GM04503 (cell line): ENCODE measurements around the gene MYL6B.

Source experiments
- DNase-seq: peaks from one replicate; pipeline ENCODE4 v3.0.0-alpha.2; 2012; ENCODE audit warnings: low read depth

MYL6B gene

GRCh38 chr12:56122637-56123036 is 29.8 kb upstream of the MYL6B start:
- DNase-seq, result no peak

- DNase-seq, result no peak
Observed at GRCh38 chr12:56124133-56124532, 28.3 kb upstream of the MYL6B start.

DNA sequence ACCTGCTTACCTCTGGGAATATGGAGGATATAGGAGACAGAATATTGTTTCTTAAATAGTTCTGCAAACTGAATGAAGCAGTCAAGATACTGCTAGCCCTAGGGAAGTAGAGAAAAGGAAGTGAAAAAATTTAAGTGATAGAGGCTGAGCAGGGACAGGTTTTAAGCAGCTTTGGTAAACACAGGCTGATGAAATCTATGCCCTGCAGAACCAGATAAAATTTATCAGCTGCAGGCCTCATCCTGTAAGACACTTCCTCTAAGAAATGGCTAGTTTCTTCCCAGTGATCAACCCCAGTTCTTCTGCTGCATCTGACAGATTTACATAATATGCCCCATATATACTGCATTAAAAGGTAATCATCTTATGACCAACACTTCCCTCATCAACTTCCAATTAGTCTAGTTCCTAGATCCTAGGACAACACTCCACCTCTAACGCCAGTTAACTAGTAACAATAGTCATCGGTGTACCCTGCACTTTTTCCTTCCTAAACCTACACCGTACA is 25.6 kb upstream of the MYL6B start:
- no peak for DNase-seq

DNA sequence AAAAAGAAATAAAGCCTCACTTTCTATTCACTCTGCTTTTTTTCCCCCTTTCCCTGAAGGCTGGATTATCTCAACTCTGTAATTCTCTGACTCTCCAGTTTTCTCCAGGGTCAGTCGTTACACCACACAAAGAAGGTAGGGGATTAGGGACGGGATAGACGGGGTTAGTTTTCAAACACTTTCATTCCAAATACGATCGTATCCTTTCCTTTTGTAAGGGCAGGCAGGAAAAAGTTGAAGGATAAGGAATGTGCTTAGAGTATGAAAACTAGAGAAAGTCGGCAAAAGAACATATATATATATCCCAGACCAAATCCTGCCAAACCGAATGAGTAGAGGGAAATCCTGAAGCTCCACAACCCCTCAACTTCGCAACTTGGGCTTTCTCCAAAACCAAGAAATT is 24.9 kb upstream of the MYL6B start:
- DNase-seq, result no peak

GRCh38 chr12:56127888-56128669 is 24.3 kb upstream of the MYL6B start, which contains the start of gene ESYT1:
Gene ESYT1, plus strand, starts transcription at chr12:56128267. Its CDS starts 53 bp downstream, at chr12:56128320.
- DNase-seq, result peak; percentile 99

DNA sequence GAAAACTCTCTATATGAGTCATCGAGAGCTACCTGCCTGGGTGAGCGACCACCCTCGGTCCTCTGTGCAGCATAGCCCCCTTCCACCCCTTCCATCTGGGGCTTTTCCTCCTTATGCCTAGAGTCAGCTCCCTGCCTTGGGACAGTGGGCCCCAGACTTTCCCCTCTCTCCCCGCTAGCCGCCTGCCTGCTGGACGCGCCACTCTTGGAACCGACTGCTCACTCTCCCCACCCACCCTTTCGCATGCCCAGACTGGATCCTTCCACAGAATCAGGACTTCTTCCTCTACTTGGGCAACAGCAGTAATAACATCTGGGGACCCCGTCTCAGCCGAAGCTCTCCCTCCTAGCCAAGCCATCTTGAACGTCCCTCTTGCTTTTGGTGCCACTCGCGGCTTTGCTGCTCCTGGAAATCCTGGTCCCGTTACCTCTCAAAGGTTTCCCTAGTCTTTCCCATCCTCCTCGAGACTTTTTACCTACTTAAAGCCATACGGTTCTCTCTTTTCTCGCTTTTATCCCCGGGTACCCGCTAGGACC is 23.6 kb upstream of the MYL6B start:
- no peak for DNase-seq

- DNase-seq, result no peak
Observed at GRCh38 chr12:56129206-56129941, 23.0 kb upstream of the MYL6B start.

GRCh38 chr12:56129942-56130495 is 22.4 kb upstream of the MYL6B start:
- no peak for DNase-seq

- DNase-seq, result no peak
Observed at GRCh38 chr12:56130876-56131275, 21.5 kb upstream of the MYL6B start.

DNA sequence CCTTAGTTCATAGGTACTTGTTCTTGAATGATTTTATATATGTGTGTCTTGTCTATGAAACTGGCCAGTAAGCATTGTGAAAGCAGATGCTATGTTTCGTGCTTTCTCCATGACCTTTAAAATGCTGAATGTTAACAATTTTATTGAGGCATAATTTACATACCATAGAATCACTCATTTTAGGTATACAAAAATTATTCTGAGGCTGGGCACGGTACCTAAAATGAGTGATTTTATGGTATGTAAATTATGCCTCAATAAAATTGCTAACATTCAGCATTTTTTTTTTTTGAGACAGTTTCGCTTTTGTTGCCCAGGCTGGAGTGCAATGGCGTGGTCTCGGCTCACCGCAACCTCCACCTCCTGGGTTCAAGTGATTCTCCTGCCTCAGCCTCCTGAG is 17.5 kb upstream of the MYL6B start:
- no peak for DNase-seq

DNA sequence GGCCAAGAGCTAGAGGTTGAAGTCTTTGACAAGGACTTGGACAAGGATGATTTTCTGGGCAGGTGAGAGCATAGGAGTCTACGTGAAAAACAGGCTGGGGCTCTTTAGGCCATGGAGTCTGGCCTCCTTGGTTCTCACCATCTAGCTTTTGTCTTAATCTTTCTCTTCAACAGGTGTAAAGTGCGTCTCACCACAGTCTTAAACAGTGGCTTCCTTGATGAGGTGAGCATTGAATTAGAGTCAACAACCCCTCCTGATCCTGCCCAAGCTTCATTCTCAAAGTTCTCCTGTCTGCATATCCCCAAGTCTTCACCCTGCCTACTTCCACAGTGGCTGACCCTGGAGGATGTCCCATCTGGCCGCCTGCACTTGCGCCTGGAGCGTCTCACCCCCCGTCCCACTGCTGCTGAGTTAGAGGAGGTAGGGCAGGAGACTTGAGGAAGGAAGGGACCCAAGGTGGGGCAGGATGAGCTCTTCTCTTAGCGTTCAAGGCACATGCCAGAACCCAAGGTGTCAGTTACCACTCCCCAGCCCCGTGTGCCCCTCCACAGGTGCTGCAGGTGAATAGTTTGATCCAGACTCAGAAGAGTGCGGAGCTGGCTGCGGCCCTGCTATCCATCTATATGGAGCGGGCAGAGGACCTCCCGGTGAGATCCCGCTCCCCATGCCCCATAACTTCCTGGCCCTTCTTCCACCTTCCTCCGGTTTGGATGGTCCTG is 14.4 kb upstream of the MYL6B start:
- DNase-seq, result no peak

DNA sequence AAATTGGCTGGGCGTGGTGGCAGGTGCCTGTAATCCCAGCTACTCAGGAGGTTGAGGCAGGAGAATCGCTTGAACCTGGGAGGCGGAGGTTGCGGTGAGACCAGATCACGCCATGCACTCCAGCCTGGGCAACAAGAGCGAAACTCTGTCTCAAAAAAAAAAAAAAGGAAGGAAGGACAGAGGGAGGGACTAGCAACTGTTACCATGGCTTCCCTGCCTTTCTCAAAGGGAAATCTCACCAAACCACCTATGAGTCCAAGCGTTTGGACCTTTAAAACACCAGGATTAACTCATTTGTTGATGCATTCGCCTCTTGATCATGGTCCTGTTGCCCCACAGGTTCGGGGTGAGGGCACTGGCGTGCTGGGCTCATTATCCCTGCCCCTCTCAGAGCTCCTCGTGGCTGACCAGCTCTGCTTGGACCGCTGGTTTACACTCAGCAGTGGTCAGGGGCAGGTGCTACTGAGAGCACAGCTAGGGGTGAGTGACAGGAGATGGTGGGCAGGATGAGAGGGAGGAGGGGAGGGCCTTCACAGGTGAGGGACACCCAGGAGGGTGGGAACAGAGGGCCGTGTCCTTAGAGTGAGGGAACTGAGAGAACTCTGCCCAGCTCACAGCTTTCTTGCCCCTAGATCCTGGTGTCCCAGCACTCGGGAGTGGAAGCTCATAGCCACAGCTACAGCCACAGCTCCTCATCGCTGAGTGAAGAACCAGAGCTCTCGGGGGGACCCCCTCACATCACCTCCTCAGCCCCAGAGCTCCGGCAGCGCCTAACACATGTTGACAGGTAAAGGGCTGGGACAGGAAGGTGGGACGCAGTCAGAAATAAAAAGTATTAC is 10.2 kb upstream of the MYL6B start:
- no peak for DNase-seq

DNA sequence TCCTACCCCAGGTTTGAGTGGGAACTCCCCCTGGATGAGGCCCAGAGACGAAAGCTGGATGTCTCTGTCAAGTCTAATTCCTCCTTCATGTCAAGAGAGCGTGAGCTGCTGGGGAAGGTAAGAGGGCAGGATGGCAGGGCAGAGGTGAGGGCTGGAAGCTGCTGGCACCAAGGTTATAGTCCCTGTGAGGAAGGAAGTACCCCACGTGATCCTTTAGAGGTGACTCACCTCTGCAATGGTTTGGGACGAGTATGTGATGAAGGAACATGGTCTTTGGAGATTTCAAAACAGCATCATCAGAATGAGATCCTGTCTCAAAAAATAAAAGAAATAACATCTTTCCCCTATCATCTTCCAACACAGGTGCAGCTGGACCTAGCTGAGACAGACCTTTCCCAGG is 9.2 kb upstream of the MYL6B start:
- no peak for DNase-seq

- DNase-seq, result no peak
Observed at GRCh38 chr12:56143870-56144269, 8.5 kb upstream of the MYL6B start.

DNA sequence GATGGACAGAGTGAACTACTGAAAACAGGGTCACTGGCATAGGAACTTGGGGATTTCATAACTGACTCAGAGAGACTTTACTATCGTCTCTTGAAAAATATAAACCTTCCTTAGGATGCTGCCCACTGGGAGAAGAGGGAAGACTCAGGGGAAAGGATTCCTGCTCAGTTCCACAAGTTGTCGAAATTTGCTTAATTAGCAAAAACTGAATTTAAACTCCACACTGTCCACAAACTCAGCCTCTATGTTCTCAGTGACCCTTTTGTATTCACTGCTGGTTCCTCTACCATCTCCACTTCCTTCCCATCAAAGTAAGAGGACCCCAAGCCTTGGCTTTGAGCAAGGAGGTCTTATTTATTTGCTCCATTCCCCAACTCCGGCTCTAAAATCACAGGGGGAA is 7.2 kb upstream of the MYL6B start:
- no peak for DNase-seq

DNA sequence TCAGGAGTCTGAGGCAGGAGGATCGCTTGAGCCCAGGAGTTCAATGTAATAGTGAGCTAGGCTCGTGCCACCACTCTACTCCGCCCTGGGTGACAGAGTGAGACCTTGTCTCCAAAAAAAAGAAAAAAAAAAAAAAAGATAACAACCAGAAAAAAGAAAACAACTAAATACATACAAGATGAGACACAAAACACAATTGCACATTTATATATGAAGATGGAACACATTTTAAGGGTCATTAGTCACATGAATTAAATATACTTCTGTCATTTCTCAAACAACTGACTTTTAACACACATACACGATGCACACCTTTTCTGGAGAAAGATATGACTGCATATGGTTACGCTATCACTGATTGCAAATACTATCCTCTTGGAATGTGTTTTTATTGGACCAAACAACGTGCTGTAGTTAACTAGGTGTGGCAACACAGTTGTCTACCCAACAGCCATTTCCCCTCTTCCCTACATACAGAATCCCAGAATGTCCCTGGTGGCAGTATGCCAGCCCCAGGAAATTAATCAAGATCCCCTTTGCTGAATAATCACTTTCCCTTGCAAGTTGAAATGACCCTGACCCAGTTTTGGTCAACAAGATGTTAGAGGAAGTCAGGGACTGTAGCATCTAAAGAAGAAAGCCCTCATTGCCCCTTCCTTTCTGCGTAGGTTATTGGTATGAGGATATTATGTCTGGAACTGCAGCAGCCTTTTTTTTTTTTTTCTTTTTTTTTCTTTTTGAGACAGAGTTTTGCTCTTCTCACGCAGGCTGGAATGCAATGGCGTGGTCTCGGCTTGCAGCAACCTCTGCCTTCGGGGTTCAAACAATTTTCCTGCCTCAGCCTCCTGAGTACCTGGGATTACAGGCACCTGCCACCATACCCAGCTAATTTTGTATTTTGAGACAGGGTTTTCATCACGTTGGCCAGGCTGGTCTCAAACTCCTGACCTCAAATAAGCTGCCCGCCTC is 5.6 kb upstream of the MYL6B start:
- no peak for DNase-seq

DNA sequence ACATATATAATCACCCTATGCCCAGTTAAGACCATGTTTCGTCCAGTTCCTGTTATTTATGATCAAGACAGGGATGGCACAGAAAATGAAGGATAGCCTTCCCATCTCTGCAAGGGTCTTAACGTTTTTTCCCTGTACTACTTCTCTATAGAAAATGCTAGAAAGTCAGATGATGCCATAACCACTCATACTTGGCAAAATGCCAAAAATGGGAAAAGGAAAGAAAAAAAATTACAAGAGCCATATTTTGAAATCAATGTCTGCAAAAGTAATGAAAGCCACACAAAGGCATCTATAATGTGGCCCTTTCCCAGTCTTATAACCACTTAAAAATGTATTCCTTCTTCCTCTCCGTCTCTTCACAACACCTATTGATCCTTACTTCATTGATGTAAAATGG is 1.8 kb upstream of the MYL6B start:
- no peak for DNase-seq

GRCh38 chr12:56151672-56152131 is 685 bp upstream of the MYL6B start:
- no peak for DNase-seq

- DNase-seq, result no peak
Observed at GRCh38 chr12:56152756-56153677, 630 bp downstream of the MYL6B start.
